Left kidney (tissue), 2 donors: ENCODE data around the gene STYX. TPM values are rescaled to one million over a fixed set of nuclear protein-coding genes. Genes with fewer than 3 reads are reported as not detected.
A peak's percentile ranks its signal among the peaks of the same experiment; 100 is the strongest.
"Not testable (repeated sequence)": the region's sequence is repeated elsewhere in the genome, so short reads cannot be mapped to it uniquely, and the experiment has no call there.

ENCODE experiments used
- DNase-seq: peaks from one replicate; pipeline ENCODE4 v3.0.0-alpha.2; 2013
- polyA plus RNA-seq: library from polyadenylated mRNA; unstranded; fragments of 120-200 nt; gene quantifications from one replicate; pipeline ENCODE4 v1.2.1, GENCODE V29; 2013; ENCODE audit not compliant: insufficient read length

Gene STYX
- polyA plus RNA-seq, 1 donor: 19.0 TPM

DNA sequence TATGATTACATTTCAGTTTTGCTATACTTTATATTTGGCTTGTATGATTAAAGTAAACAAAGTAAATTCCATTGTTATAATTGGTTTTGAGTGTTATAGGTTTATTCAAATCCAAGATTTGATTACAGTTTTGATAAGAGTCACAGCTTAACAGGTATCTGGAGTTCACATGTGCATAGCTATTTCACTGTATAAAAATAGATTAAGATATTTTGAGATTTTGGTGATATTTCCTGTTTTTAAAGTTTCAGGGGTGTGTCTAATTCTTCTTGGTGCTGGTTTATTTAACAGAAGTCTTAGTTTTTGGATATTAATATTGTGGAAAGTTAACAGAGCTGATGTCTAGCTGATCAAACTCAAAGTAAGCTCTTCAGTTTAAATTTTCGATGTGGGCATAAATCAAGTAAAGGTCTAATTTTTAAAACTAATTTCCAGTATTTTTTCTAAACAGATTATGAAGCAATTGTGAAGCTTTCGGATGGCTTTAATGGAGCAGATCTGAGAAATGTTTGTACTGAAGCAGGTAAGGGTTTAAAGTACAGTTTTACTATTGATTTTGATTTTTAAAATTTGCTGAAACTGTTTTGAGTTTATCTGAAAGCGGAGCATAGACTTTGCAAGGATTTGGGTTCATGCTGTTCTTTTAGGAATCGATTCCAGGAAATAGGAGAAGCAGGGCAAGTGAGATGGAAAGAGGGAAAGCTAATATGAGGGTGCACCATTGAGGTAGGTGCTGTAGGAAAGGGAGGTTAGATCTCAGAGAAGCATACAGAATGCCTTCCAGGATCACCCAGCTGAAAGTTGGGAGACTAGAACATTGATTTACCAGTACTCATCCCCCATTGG, 6.2 kb upstream of the STYX start:
- no peak for DNase-seq

- no peak for DNase-seq
Measured at GRCh38 chr14:52724360-52724644, 5.7 kb upstream of the STYX start.

GRCh38 chr14:52727509-52727908, 2.5 kb upstream of the STYX start:
- DNase-seq: not testable (repeated sequence)

- DNase-seq: not testable (repeated sequence)
Measured at GRCh38 chr14:52729035-52729434, 931 bp upstream of the STYX start.

DNA sequence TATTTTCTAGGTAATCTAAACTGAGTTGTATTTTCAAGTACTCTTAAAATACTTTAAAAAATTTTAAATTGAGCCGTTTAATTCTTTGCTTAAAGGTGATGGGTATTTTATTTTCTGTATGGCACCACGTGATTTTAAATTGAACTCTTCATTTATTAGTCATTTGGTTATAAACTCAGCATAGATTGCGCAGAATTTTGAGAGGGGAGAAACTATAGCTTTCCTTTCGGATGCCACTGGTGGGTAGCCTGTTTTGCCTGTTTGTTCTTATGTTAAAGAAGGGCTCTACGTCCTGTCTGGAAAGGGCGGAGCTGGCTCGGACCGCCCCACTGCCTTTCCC, 411 bp upstream of the STYX start:
- no peak for DNase-seq

- peak; percentile 48 for DNase-seq
Measured at GRCh38 chr14:52730709-52731111, 744 bp downstream of the STYX start.

DNA sequence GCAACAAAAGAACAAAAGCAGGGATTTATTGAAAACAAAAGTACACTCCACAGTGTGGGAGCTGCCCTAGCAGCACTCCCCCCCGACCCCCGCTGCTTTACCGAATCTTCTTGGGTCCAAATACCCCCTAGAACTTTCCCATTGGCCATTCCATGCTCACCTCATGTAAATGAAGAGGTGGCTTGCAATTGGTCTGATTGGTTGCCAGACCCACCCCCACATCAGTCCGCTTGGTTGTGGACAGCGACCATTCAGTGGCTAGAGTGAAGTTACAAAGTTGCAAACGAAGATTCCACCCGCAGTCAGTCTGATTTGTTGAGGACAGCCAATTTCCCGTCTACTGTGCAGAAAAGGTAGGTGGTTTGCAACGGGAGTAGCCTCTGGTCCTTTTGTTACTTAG, 3.9 kb downstream of the STYX start:
- no peak for DNase-seq

- DNase-seq: no peak
Measured at GRCh38 chr14:52735921-52736489, 6.0 kb downstream of the STYX start.

GRCh38 chr14:52738409-52738808, 8.4 kb downstream of the STYX start:
- no peak for DNase-seq

- DNase-seq: no peak
Measured at GRCh38 chr14:52740751-52741150, 10.8 kb downstream of the STYX start.

DNA sequence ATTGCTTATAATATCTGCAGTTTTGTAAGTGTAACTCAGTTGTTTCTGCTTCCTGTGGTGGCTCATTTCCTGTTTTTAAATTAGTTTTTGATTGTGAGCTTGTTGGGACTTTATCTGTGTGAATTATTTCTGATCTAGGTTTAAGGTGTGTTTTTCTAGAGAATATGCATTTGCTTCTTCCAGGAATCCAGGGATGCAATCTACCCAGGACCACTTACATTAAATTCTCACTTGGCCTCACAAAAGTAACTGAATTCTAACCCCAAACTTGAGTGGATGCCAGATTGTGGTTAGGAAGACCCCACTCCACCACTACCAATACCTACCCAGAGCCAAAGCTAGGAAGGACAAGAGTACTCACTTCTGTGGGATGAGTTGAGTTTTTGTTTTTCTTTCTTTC, 11.9 kb downstream of the STYX start:
- DNase-seq: no peak

GRCh38 chr14:52748647-52749292, 18.8 kb downstream of the STYX start:
- no peak for DNase-seq

DNA sequence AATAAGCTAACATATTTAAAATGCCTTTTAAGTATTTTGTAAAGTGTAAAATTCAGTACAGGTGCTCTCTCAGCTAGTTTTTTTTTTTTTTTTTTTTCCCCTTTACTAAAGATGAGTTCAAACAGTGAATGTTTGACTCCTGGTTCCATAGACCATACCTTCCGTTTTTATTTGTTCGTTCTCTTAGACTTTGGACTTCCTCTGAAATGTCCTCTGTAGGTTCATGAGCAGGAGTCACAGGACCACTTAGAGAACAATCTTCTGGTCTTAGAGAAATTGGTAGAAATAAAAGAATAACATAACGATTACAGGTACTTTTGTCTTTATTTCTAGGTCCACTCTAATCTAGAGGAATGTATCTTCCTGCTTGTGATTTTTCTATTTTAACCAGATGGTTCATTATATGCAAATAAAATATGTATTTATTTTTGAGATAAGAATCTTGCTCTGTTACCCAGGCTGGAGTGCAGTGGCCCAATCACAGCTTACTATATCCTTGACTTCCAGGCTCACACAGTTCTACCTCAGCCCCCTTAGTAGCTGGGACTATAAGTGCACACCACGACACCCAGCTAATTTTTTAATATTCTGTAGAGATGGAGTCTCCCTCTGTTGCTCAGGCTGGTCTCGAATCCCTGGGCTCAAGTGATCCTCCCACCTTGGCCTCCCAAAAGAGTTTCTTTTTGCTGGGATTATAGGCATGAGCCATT, 25.8 kb downstream of the STYX start:
- DNase-seq: no peak

DNA sequence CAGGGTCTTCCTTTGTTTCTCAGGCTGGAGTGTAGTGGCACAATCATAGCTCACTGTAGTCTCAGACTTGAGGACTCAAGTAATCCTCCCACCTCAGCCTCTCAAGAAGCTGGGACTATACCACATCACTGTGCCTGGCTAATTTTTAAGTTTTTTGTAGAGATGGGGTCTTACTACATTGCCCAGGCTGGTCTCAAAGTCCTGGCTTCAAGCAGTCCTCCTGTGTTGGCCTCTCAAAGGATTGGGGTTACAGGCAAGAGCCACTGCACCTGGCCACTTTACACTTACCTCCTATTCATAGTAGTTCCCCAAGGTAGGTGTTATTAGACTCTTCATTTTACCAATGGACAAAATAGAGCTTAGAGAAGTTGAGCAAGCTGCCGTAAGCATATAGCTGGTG, 29.2 kb downstream of the STYX start:
- no peak for DNase-seq

- not testable (repeated sequence) for DNase-seq
Measured at GRCh38 chr14:52762923-52763322, 33.0 kb downstream of the STYX start.

DNA sequence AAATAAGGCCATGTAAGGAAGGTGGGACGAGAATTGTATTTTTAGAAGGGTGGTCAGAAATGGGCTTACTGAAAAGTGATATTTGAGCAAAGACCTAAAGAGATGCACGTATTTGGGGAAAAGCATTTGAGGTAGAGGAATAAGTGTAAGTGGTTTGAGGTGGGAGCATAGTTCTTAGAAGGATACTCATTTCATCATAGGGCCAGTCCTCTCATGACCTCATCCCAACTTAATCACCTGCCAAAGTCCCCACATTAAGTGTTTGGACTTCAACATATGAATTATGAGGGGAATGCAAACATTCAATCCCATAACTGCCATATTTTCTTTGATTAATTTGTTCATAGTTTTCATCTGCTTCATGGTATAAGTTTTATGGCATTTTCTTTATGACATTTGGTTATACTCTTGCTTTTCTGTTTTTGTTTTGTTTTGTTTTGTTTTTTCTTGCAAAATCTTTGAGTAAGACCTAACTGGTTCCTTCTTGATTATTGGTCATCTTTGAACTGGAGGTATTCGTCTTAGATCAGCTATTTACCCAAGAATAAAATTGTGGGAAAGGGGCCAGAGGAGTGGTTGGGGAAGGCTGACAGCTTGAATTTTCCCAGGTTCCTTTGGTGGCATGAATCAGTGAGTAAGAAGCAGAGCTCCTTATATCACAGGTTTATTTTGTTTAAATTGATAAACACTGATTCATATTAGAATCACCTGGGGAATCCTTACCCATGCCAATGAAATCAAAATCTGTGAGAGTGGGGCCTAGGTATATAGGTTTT, 37.3 kb downstream of the STYX start:
- DNase-seq: no peak

DNA sequence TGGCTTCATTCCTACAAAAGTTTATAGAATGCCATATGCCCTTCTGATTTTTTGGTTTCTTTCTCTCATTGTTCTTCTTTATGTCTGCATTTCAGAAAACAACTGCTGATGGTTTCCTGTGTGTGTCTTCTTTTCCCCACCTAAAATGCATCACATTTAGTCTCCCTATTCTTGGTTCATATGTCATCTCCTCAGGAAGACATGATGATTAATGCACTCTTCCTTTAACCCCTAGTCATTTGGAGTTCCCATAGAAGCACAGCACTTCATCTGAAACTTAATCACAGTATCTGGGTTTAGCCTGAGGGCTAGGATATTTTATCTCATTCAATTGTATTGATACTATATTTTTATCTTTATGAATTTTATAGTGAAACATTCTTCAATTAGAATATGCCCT, 39.9 kb downstream of the STYX start:
- no peak for DNase-seq

DNA sequence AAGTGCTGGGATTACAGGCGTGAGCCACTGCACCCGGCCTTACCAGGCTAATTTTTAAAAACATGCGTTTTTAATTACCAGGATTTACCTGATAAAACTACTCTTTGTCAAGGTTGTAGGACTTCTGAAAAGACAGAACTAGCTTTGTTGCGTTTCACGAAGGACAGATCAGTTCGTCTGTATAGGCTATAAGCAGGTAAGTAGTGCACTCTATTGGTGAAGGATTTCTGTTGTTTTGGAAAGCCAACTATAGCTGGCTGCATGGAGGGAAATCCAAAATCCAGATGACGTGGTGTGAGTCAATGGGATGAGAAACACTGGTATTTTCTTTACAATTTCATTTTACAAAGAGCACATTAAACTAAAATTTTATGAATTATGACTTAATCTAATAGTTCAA, 46.9 kb downstream of the STYX start:
- DNase-seq: no peak

GRCh38 chr14:52778702-52779101, 48.7 kb downstream of the STYX start:
- DNase-seq: no peak

- no peak for DNase-seq
Measured at GRCh38 chr14:52780893-52781292, 50.9 kb downstream of the STYX start.

DNA sequence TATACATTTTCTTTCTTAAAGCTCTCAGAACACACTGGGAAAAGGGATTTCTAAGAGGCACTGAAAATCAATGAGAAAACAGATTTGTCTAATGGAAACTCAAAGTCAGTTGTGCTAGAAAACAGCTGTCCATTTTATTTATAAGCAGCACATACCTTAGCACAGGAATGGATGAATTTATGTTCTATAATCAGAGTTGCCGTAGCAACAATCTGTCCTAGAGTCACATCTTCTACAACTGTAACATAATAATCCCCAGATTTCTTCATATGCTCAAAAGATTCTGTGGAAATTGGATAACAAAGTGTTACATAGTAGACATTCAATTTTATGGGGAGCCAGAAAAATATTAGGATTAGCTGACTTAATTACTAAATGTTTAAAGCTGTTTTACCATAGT, 51.7 kb downstream of the STYX start:
- no peak for DNase-seq

- no peak for DNase-seq
Measured at GRCh38 chr14:52783206-52783605, 53.2 kb downstream of the STYX start.
